NCI-H2196 treated with DMSO at 0.1 percent for 48 hours (cell line): ENCODE measurements around the gene SAMM50.
"Not testable (repeated sequence)": the region's sequence is repeated elsewhere in the genome, so short reads cannot be mapped to it uniquely, and the experiment has no call there.

Experiments used
- DNase-seq: peaks from one replicate; lab custom pipeline; 2025; ENCODE audit not compliant: unreplicated experiment; lab: John Stamatoyannopoulos, UW

Gene SAMM50

GRCh38 chr22:44000123-44000522, 44.9 kb downstream of the SAMM50 start:
- no peak for DNase-seq

DNA sequence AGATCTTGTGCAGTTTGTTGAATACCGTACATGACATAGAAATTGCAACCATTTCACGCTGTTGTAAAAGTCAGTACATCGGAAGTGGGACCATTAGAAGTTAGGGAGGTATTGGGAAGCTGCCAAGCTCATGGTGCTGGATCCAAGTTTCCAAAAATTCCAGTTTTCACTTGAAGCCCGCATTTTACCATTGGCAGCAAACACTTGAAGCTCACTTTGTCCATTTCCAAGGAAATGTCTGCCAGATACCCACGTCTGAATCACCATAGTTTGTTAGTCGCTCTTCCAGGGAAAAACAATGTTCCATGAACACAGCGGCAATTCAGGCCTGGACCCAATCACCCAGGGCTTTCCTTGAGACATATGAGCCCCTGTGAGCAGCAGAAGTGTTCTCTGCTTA, 46.3 kb downstream of the SAMM50 start:
- DNase-seq: no peak

GRCh38 chr22:44002324-44002723, 47.1 kb downstream of the SAMM50 start:
- no peak for DNase-seq

- no peak for DNase-seq
Observed at GRCh38 chr22:44002997-44003396, 47.8 kb downstream of the SAMM50 start.

DNA sequence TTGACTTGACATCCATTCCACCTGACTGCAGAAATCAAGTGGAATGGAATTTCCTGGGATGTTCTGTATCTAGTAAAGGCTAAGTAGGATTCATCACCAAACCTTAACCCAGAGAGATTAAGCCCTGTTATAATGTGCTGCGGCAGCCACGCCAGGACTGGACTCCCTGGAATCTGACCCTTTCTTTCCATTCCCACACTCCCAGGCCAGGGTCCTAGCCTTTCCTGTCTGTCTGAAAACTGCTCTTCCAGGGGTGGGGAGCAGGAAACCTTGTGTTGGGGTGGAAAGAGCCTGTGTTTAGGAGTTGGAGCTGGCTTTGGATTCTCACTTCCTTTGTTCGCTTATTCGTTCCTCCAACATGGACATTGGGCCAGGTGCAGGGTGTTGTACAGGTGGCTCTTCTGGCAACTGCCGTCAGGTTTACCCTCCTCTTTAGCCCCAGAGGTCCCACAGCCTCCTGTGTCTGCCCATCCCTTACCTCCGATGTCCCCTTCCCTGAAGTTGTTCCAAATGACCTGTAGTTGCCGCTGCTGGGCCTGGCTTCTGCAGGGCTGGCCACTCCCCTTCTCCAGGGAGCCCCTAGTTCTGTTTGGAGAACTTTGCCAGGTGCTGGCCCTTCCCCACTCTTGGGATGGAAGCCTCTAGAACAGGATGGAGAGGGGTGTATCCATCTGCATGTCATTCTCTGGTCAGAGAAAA, 48.3 kb downstream of the SAMM50 start:
- DNase-seq: no peak

- DNase-seq: no peak
Observed at GRCh38 chr22:44004104-44004460, 48.8 kb downstream of the SAMM50 start.

GRCh38 chr22:44005524-44005923, 50.3 kb downstream of the SAMM50 start:
- no peak for DNase-seq

DNA sequence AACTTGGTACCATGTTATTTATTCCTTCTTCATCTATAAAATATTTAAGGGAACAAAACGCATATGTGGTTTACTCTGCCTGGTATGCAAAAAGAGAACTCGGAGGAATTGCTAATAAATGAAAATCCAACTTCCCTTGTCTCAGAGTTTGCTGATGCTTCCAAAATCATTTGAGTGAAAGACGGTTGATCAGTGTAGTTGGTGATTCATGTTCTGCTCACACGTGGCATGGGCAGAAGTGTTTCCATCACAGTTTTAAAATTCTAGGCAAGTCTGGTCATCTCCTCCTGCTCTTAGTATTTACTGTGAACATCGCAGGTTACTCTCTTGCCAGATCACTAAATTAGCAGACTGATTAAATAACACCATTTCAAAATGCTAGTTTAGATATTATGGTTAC, 56.9 kb downstream of the SAMM50 start:
- no peak for DNase-seq

DNA sequence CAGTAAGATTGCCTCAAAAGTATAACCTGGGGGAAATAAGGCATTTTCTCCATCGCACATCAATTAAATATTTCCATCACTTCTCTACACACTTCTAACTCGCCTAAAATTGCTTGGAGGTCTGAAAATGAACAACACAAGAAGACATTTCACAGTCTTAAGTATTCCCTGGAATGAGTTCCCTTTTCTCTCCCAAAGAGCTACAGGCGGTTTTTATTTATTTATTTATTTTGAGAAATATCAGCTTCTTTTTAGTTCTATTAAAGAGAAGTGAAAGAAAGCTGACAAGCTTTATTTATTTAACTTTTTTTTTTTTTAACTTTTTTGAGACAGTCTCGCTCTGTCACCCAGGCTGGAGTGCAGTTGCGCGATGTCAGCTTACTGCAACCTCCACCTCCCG, 57.3 kb downstream of the SAMM50 start:
- no peak for DNase-seq

GRCh38 chr22:44014241-44014640, 59.0 kb downstream of the SAMM50 start:
- no peak for DNase-seq

DNA sequence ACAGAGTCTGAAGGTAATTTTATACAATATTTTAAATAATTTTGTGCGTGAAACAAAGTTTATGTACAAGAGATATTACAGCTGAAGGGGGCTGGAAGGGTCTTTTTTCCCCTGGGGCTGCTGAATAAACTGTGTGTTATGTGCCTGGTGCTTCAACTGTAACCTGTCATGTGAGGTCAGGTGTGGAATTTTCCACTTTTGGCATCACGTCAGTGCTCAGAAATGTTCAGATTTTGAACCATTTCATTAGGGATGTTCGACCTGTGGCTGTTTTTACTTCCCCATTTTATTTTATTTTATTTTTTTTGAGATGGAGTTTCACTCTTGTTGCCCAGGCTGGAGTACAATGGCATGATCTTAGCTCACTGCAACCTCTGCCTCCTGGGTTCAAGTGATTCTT, 61.3 kb downstream of the SAMM50 start:
- not testable (repeated sequence) for DNase-seq

GRCh38 chr22:44018594-44018993, 63.4 kb downstream of the SAMM50 start:
- DNase-seq: no peak

GRCh38 chr22:44019416-44019815, 64.2 kb downstream of the SAMM50 start:
- DNase-seq: no peak

GRCh38 chr22:44019846-44020245, 64.6 kb downstream of the SAMM50 start:
- DNase-seq: no peak

GRCh38 chr22:44020981-44021380, 65.7 kb downstream of the SAMM50 start:
- DNase-seq: no peak

DNA sequence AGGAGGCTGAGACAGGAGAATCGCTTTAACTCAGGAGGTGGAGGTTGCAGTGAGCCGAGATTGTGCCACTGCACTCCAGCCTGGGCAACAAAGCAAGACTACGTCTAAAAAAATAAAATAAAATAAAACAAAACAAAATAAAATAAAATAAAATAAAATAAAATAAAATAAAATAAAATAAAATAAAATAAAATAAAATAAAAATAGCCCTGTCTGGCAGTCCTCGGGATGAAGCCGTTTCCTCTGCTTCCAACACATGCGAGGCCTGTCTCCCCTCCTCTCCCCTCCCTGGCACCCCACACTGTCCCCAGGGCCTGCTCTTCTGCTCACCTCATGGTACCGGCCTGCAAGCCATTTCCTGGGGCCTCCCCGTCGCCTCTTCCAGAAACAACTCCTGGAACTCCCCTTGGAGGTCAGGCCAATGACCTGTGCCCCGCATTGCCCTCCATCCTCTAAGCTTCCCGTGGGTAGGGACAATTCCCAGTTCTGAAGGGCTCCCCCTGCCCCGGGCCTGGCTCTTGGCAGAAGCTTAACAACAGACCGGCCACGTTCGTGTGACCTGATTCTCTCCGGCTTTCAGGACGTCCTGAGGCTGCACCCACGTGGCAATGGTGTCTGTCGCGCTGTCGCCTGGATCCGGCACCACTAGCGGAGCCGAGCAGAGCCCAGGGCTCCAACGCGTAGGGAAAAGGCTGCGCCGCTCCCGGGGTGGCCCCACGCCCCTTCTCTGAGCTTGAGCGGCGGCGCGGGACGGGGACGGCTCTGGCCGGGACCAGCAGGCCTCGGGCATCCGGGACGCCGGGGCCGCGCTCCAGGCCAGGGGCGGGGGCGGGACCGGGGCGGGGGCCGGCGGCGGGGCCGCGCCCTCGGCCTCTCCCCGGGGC, 68.4 kb downstream of the SAMM50 start:
- no peak for DNase-seq

GRCh38 chr22:44024288-44024921, 69.2 kb downstream of the SAMM50 start, which contains the start of gene PARVB:
Gene PARVB (plus strand): TSS chr22:44024302. CDS start chr22:44024340, 38 bp downstream.
- DNase-seq: no peak

DNA sequence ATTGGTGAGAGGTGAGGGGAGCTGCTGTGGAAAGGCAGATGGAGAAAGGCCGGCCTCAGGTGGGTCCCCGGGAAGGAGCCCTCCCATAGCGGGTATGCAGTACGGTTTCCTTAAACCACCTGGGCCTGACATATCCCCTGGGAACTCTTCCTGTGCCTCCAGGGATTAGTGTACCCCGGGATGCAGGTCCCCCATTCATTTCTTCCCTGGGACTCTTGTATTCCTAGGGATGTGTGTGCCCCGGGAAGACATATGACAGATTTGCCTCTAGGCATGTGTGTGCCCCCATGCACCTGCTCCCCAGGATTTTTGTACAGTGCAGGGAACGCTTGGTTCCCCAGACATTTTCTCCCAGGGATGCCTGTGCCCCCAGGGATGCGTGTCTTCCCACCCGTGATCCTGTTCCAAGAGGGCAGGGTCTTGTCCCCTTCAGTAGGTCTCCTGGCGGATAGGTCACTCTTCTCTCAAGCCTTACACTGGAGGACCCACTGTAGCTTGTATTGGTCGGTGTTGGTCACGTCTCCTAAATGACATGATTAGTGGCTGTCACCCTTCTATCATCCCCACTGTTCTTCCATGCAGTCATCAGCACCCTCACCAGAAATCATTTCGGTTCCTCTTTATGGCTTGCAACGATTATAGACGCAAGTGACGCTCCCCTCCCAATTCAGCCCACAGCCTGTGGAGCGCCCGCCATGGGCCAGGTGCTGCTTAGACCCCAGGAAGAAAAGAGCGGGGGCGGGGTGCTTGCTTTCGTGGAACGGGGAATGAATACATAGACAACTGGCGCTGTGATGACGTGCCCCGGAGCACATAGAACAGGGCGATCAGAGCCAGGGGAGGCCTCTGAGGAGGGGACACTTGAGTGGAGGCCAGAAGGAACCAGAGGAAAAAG, 70.2 kb downstream of the SAMM50 start:
- no peak for DNase-seq

DNA sequence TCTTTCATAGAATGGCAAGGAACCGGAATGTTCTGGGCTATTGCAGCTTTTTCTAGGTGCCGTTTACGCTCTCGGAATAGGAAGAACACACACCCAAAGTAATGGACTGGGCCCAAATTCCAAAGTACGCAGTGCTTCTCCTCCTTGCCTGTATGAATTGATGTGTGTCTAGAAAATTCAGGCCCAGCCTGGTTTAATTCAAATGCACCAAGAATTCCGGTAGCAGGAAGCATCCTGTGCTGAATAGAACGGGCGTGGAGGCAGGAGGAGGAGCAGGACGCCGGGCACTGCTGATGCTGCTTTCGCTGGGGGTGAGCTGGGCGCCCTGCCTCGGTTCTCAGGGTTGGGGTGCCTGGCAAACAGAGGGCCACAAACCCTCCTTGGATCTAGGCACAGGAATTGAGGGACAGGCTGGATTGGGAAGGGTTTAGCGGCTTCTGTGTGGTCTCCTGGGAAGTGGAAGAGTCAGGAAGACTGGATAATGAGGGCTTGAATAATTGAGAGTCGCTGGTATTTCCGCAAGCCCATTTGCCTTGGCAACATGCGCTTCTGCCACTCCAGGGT, 70.9 kb downstream of the SAMM50 start:
- no peak for DNase-seq

GRCh38 chr22:44026630-44027511, 71.6 kb downstream of the SAMM50 start:
- no peak for DNase-seq
